Brain microvascular endothelial cell (primary cell): Measurements from ENCODE around the gene CUTC.

ENCODE experiments used
- DNase-seq: peaks from one replicate; pipeline ENCODE4 v3.0.0-alpha.2; 2020
- H3K27ac ChIP-seq: fragments of 250-450 bp; sonication (Bioruptor Pico); 2 replicates; pipeline ENCODE4 v1.5.1; 2020; ENCODE audit warnings: mild to moderate bottlenecking, moderate library complexity
- H3K27me3 ChIP-seq: fragments of 250-450 bp; sonication (Bioruptor Pico); replicated peaks from 2 replicates; pipeline ENCODE4 v1.5.1; 2020; ENCODE audit warnings: mild to moderate bottlenecking
- H3K36me3 ChIP-seq: fragments of 250-450 bp; sonication (Bioruptor Pico); replicated peaks from 2 replicates; pipeline ENCODE4 v1.5.1; 2020; ENCODE audit warnings: mild to moderate bottlenecking
- H3K4me3 ChIP-seq: 2 replicates; pipeline ENCODE4 v1.5.1; 2011; ENCODE audit warnings: low read depth, mild to moderate bottlenecking, control low read depth, low read length, moderate library complexity
- CTCF ChIP-seq: IDR thresholded peaks from 2 replicates; pipeline ENCODE4 v1.5.1; 2011; ENCODE audit warnings: low read depth, mild to moderate bottlenecking, moderate library complexity, low read length, control low read depth, inconsistent platforms; ENCODE audit errors: missing control alignments
- in situ Hi-C: cut with HindIII; loops from 2 replicates; pipeline ENCODE4 v1.10.0; 2017; ENCODE audit warnings: low sequenced_read_pairs, low pct_ligation_motif_present

Gene CUTC

DNA sequence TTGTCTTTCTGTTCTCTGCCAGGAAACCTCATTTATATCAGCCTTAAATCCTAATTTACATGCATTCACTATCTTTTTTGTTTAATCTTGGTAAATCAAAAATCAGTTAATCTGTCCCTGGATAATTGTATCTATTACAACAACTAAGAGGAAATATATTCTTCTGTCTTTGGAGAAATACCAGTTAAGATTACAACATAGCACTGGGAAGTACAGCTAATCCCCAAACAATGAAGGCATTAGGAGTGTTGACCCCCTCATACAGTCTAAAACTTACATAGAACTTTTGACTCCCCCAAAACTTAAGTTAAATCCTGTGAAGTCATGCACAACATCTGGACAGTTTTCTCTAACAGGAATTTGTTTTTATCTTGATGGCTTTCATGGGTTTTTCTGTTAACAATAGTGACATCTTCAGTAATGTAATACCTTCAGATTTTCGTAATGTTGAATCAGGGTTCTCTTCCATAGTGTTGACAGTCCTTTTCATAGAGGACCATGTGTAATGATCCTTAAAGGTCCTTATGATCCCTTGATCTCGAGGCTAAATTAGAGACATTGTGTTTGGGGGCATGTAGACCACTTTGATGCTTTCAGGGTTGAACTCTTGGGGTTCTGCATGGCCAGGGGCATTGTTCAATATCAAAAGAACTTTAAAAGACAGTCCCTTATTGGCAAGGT is 26.3 kb downstream of the CUTC start:
- no peak overlapping the region for H3K4me3 ChIP-seq
- no peaks in the 10 kb centered on the region for H3K27me3 ChIP-seq
- in situ Hi-C loops: no loop called here
- no peak overlapping the region for H3K27ac ChIP-seq
- no peak for DNase-seq
- H3K36me3 ChIP-seq: peaks cover 11% of the 10 kb centered on the region
- no peak for TF ChIP-seq CTCF

- Histone ChIP-seq H3K36me3 (peaks cover 11% of the 10 kb centered on the region), H3K4me3 (no peak overlapping the region), H3K27me3 (no peaks in the 10 kb centered on the region), H3K27ac (no peak overlapping the region)
- in situ Hi-C loops: no loop called here
- no peak for TF ChIP-seq CTCF
- DNase-seq: no peak
Observed at GRCh38 chr10:99760321-99760720, 28.3 kb downstream of the CUTC start.

DNA sequence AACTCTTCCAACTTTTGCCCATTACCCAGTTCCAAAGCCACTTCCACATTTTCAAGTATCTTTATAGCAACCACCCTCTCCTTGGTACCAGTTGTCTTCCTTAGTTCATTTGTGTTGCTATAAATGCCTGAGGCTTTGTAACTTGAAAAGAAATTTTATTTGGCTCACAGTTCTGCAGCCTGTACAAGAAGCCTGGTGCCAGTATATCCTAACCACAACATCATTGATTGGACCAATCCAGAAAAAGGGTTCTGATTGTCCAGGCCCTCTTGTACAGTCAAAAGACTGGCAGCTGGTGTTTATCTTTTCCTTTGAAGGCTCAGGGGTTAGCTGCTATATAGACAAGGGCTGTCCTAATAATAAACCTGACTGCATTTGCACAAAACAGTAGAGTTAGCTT is 29.3 kb downstream of the CUTC start:
- H3K27ac ChIP-seq: no peak overlapping the region
- H3K36me3 ChIP-seq: peaks cover 2% of the 10 kb centered on the region
- no peak for TF ChIP-seq CTCF
- H3K27me3 ChIP-seq: no peaks in the 10 kb centered on the region
- in situ Hi-C loops: no loop called here
- DNase-seq: no peak
- no peak overlapping the region for H3K4me3 ChIP-seq

- Histone ChIP-seq H3K27ac (no peak overlapping the region), H3K4me3 (no peak overlapping the region), H3K36me3 (no peaks in the 10 kb centered on the region), H3K27me3 (no peaks in the 10 kb centered on the region)
- no peak for TF ChIP-seq CTCF
- DNase-seq: no peak
- in situ Hi-C loops: no loop called here
Observed at GRCh38 chr10:99765672-99766301, 33.8 kb downstream of the CUTC start.

DNA sequence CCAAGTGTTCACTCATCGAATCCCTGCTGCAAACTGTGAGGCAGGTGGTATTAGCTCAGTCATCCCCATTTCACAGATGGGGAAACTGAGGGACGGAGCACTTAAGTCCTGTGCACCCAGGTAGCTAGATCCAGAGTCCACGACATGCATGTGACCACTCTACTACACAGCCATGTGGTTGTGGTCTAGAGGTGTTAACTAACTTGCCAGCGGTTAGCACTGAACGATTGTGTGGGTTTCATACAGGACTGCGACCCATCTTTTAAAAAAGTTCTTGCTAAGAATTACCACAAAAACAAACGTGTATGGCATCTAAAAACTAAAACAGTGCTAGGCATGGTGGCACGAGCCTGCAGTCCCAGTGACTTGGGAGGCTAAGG is 34.3 kb downstream of the CUTC start:
- no peak overlapping the region for H3K27ac ChIP-seq
- H3K27me3 ChIP-seq: no peaks in the 10 kb centered on the region
- in situ Hi-C loops: no loop called here
- no peaks in the 10 kb centered on the region for H3K36me3 ChIP-seq
- DNase-seq: no peak
- H3K4me3 ChIP-seq: no peak overlapping the region
- TF ChIP-seq CTCF: no peak

DNA sequence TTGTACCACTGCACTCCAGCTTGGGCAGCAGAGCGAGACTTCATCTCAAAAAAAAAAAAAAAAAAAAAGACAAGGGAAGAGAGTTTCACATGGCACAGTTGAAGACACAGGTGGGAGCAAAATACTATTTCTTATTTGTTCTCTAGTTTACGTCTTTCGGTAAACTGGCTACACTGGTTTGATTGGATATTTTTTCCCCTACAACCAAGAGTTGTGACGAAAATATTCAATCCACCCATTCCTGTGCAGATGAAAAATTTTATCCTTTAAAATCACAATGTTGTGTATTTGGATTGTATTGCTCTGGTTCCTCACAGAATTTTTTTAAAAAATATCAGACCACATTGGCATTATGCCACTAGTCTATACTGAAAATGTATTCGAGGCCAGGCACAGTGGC is 35.9 kb downstream of the CUTC start:
- Histone ChIP-seq H3K36me3 (no peaks in the 10 kb centered on the region), H3K27me3 (no peaks in the 10 kb centered on the region), H3K4me3 (no peak overlapping the region), H3K27ac (no peak overlapping the region)
- no peak for DNase-seq
- no peak for TF ChIP-seq CTCF
- in situ Hi-C loops: no loop called here
